Memory B cell (primary cell): ENCODE data around the gene KRT37.
A peak's percentile ranks its signal among the peaks of the same experiment; 100 is the strongest.
"Not testable (repeated sequence)": the region's sequence is repeated elsewhere in the genome, so short reads cannot be mapped to it uniquely, and the experiment has no call there.

Experiments used
- ATAC-seq: fragments of 150-1000 bp; cut with Tn5 transposase; 2 replicates; pipeline ENCODE4 v1.10.0; 2021; ENCODE audit warnings: low read depth, mild to moderate bottlenecking, moderate library complexity
- DNase-seq, 2 donors: peaks; one replicate each; pipeline ENCODE4 v3.0.0; 2022; ENCODE audit warnings: low spot score in 2 of 2
- H3K27ac Mint-ChIP-seq: one replicate; pipeline ENCODE4 v1.8.0; 2022; ENCODE audit warnings: mild to moderate bottlenecking, moderate library complexity, mixed read lengths
- H3K27me3 Mint-ChIP-seq: one replicate; pipeline ENCODE4 v1.8.0; 2022; ENCODE audit warnings: mixed read lengths
- H3K36me3 Mint-ChIP-seq: one replicate; pipeline ENCODE4 v1.8.0; 2022; ENCODE audit warnings: mild to moderate bottlenecking, mixed read lengths
- H3K4me1 Mint-ChIP-seq: one replicate; pipeline ENCODE4 v1.8.0; 2022; ENCODE audit warnings: mixed read lengths
- H3K4me3 Mint-ChIP-seq: one replicate; pipeline ENCODE4 v1.8.0; 2022; ENCODE audit warnings: mild to moderate bottlenecking, moderate library complexity, mixed read lengths
- H3K9me3 Mint-ChIP-seq: one replicate; pipeline ENCODE4 v1.8.0; 2022; ENCODE audit warnings: mixed read lengths

KRT37 gene

GRCh38 chr17:41422586-41422985, 1.8 kb downstream of the KRT37 start:
- H3K27me3 Mint-ChIP-seq: not testable (repeated sequence)

GRCh38 chr17:41421617-41422016, 2.8 kb downstream of the KRT37 start:
- Mint-ChIP-seq H3K27ac (no peak overlapping the region), H3K36me3 (no peaks in the 10 kb centered on the region), H3K27me3 (peaks cover 9% of the 10 kb centered on the region), H3K9me3 (no peaks in the 10 kb centered on the region), H3K4me3 (no peak overlapping the region), H3K4me1 (peaks cover 9% of the 10 kb centered on the region)
- DNase-seq (no peak), ATAC-seq (no peak)

More at GRCh38 chr17:41422586-41422985, 1.8 kb downstream of the KRT37 start:
- H3K9me3 Mint-ChIP-seq, H3K4me1 Mint-ChIP-seq, H3K27ac Mint-ChIP-seq, DNase-seq, H3K36me3 Mint-ChIP-seq, H3K4me3 Mint-ChIP-seq, ATAC-seq: not testable (repeated sequence)

- DNase-seq: no peak
- Mint-ChIP-seq H3K36me3 (no peaks in the 10 kb centered on the region), H3K27me3 (peaks cover 9% of the 10 kb centered on the region), H3K9me3 (no peaks in the 10 kb centered on the region), H3K4me3 (no peak overlapping the region), H3K4me1 (peaks cover 9% of the 10 kb centered on the region), H3K27ac (no peak overlapping the region)
- no peak for ATAC-seq
Measured at GRCh38 chr17:41421116-41421515, 3.3 kb downstream of the KRT37 start.

- Mint-ChIP-seq H3K27ac (no peak overlapping the region), H3K36me3 (no peaks in the 10 kb centered on the region), H3K27me3 (peaks cover 8% of the 10 kb centered on the region), H3K9me3 (no peaks in the 10 kb centered on the region), H3K4me3 (no peak overlapping the region), H3K4me1 (peaks cover 9% of the 10 kb centered on the region)
- ATAC-seq (no peak), DNase-seq (no peak)
Measured at GRCh38 chr17:41420134-41420533, 4.3 kb downstream of the KRT37 start.

- Mint-ChIP-seq H3K4me3 (no peak overlapping the region), H3K36me3 (no peaks in the 10 kb centered on the region), H3K27me3 (peaks cover 7% of the 10 kb centered on the region), H3K9me3 (no peaks in the 10 kb centered on the region), H3K27ac (no peak overlapping the region), H3K4me1 (peaks cover 9% of the 10 kb centered on the region)
- DNase-seq (no peak), ATAC-seq (no peak)
Measured at GRCh38 chr17:41419716-41420115, 4.7 kb downstream of the KRT37 start.

GRCh38 chr17:41418116-41418860, 6.1 kb downstream of the KRT37 start:
- Mint-ChIP-seq H3K27me3 (peaks cover 13% of the 10 kb centered on the region), H3K9me3 (no peaks in the 10 kb centered on the region), H3K36me3 (no peaks in the 10 kb centered on the region), H3K4me3 (no peak overlapping the region), H3K27ac (no peak overlapping the region), H3K4me1 (peaks cover 9% of the 10 kb centered on the region)
- ATAC-seq (no peak), DNase-seq (no peak)

GRCh38 chr17:41417576-41418015, 6.8 kb downstream of the KRT37 start:
- Mint-ChIP-seq H3K4me3 (no peak overlapping the region), H3K4me1 (peaks cover 9% of the 10 kb centered on the region), H3K9me3 (no peaks in the 10 kb centered on the region), H3K27ac (no peak overlapping the region), H3K27me3 (peaks cover 9% of the 10 kb centered on the region), H3K36me3 (no peaks in the 10 kb centered on the region)
- ATAC-seq (peak; percentile 71), DNase-seq (peak in 1 of 2 donors; percentile 10)

- no peak overlapping the region for H3K27ac Mint-ChIP-seq
- peaks cover 9% of the 10 kb centered on the region for H3K4me1 Mint-ChIP-seq
- no peaks in the 10 kb centered on the region for H3K36me3 Mint-ChIP-seq
- H3K9me3 Mint-ChIP-seq: no peaks in the 10 kb centered on the region
- ATAC-seq: no peak
- no peak for DNase-seq
- H3K4me3 Mint-ChIP-seq: no peak overlapping the region
- peaks cover 9% of the 10 kb centered on the region for H3K27me3 Mint-ChIP-seq
Measured at GRCh38 chr17:41417127-41417526, 7.3 kb downstream of the KRT37 start.

GRCh38 chr17:41416479-41416878, 7.9 kb downstream of the KRT37 start:
- H3K27ac Mint-ChIP-seq: no peak overlapping the region
- ATAC-seq (no peak), DNase-seq (no peak)
- H3K9me3 Mint-ChIP-seq: no peaks in the 10 kb centered on the region
- H3K27me3 Mint-ChIP-seq: peaks cover 8% of the 10 kb centered on the region
- peaks cover 9% of the 10 kb centered on the region for H3K4me1 Mint-ChIP-seq
- no peak overlapping the region for H3K4me3 Mint-ChIP-seq
- no peaks in the 10 kb centered on the region for H3K36me3 Mint-ChIP-seq

- no peak for DNase-seq
- H3K4me3 Mint-ChIP-seq: no peak overlapping the region
- H3K27ac Mint-ChIP-seq: no peak overlapping the region
- no peaks in the 10 kb centered on the region for H3K36me3 Mint-ChIP-seq
- no peak for ATAC-seq
- no peaks in the 10 kb centered on the region for H3K9me3 Mint-ChIP-seq
- H3K4me1 Mint-ChIP-seq: peaks cover 9% of the 10 kb centered on the region
- H3K27me3 Mint-ChIP-seq: peaks cover 7% of the 10 kb centered on the region
Measured at GRCh38 chr17:41415833-41416335, 8.5 kb downstream of the KRT37 start.

- no peaks in the 10 kb centered on the region for H3K9me3 Mint-ChIP-seq
- ATAC-seq: no peak
- peaks cover 7% of the 10 kb centered on the region for H3K27me3 Mint-ChIP-seq
- DNase-seq: no peak
- H3K4me3 Mint-ChIP-seq: no peak overlapping the region
- peaks cover 9% of the 10 kb centered on the region for H3K4me1 Mint-ChIP-seq
- no peaks in the 10 kb centered on the region for H3K36me3 Mint-ChIP-seq
- no peak overlapping the region for H3K27ac Mint-ChIP-seq
Measured at GRCh38 chr17:41415411-41415810, 9.0 kb downstream of the KRT37 start.

- DNase-seq (no peak), ATAC-seq (no peak)
- no peaks in the 10 kb centered on the region for H3K9me3 Mint-ChIP-seq
- H3K27ac Mint-ChIP-seq: no peak overlapping the region
- no peaks in the 10 kb centered on the region for H3K36me3 Mint-ChIP-seq
- peaks cover 11% of the 10 kb centered on the region for H3K27me3 Mint-ChIP-seq
- peaks cover 9% of the 10 kb centered on the region for H3K4me1 Mint-ChIP-seq
- no peak overlapping the region for H3K4me3 Mint-ChIP-seq
Measured at GRCh38 chr17:41413982-41414381, 10.4 kb downstream of the KRT37 start.

- H3K36me3 Mint-ChIP-seq: no peaks in the 10 kb centered on the region
- no peak overlapping the region for H3K4me3 Mint-ChIP-seq
- no peaks in the 10 kb centered on the region for H3K9me3 Mint-ChIP-seq
- no peak overlapping the region for H3K27ac Mint-ChIP-seq
- H3K27me3 Mint-ChIP-seq: peaks cover 11% of the 10 kb centered on the region
- ATAC-seq (no peak), DNase-seq (no peak)
- H3K4me1 Mint-ChIP-seq: peaks cover 9% of the 10 kb centered on the region
Measured at GRCh38 chr17:41413353-41413957, 10.9 kb downstream of the KRT37 start.

GRCh38 chr17:41411072-41411840, 13.1 kb downstream of the KRT37 start:
- H3K36me3 Mint-ChIP-seq: no peaks in the 10 kb centered on the region
- H3K27me3 Mint-ChIP-seq: peaks cover 11% of the 10 kb centered on the region
- no peak for DNase-seq
- no peak for ATAC-seq
- no peaks in the 10 kb centered on the region for H3K4me1 Mint-ChIP-seq
- H3K4me3 Mint-ChIP-seq: no peak overlapping the region
- H3K9me3 Mint-ChIP-seq: no peaks in the 10 kb centered on the region
- no peak overlapping the region for H3K27ac Mint-ChIP-seq
